Measurements from ENCODE around the gene LRRC66. TPM values are rescaled to one million over a fixed set of nuclear protein-coding genes. Genes with fewer than 3 reads are reported as not detected.

Gene LRRC66
- total and polyA plus RNA-seq, 2 experiments from 2014 or later = 0.24 TPM; not detected in 1

DNA sequence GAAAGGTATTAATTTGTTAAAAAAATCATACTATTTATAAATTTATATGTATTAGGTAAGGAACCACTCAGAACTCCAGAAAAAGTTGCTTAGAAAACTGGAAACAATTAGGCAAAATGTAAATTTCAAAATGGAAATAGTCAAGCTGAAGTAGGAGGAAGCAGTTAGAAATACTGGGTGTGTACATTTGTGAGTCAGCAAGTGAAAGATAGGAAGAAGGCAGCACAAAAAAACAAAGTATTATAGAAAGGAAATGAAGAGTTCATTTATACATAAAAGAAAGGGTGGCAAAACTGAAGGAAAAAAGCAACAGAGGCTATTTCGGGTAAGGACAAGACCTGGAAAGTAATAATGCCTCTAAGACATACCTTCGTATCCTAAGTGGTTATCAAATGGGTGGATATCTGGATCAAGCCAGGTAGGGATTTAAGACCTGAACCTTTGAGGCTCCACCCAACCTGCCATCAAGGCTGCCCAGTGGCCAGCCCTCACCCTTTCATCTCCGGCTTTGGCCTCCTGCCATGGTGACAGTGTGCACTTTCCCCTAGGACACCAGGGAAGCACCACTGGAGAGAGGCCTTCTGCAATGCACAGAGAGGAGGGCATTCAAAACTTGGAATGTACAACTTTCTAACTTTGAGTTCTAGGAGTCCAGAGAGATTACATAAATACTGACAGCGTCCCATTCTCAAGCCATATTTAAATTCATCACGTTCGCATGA lies at the start of gene LRRC66 (continued):
- TF ChIP-seq CREB1 (CRISPR knock-in tag; IDR thresholded peaks at IDR 0.05; ENCODE audit: low read depth) (no peak), JUNB (IDR thresholded peaks at IDR 0.05; ENCODE audit: unreplicated experiment) (no peak), EZH2phosphoT487 (IDR thresholded peaks at IDR 0.05; ENCODE audit: unreplicated experiment) (no peak)

- Mint-ChIP-seq H3K27me3 (ENCODE audit: insufficient read depth, low read depth, poor library complexity) (peaks cover 2% of the 10 kb centered on the region), H3K4me1 (peaks cover 3% of the 10 kb centered on the region; the same call in 2 of the 3 replicates), H3K9me3 (no peaks in the 10 kb centered on the region), H3K27ac (no peak overlapping the region), H3K4me3 (no peak overlapping the region), H3K36me3 (ENCODE audit: low read depth) (no peaks in the 10 kb centered on the region)
- Histone ChIP-seq H3K4me3 (no peak overlapping the region), H3F3A (replicated peaks; ENCODE audit: low read depth) (no peaks in the 10 kb centered on the region), H3K27me3 (ENCODE audit: insufficient read depth) (no peaks in the 10 kb centered on the region), H3K9me2 (ENCODE audit: insufficient read depth) (no peaks in the 10 kb centered on the region; the same call in 1 of the 2 replicates), H2AFZ (no peak overlapping the region), H4K20me1 (replicated peaks; ENCODE audit: insufficient read depth) (no peaks in the 10 kb centered on the region), H3K4me2 (no peak overlapping the region), H3K4me1 (ENCODE audit: insufficient read depth) (no peaks in the 10 kb centered on the region), H3K79me2 (replicated peaks; ENCODE audit: insufficient read depth) (no peaks in the 10 kb centered on the region), H3K27ac (ENCODE audit: low read depth) (no peak overlapping the region), H3K36me3 (ENCODE audit: insufficient read depth) (no peaks in the 10 kb centered on the region)
- TF ChIP-seq EZH2phosphoT487 (IDR thresholded peaks at IDR 0.05; ENCODE audit: unreplicated experiment) (no peak), CTCF (conservative IDR thresholded peaks at IDR 0.05; ENCODE audit: low read depth in 2 of 2) (no peak), CREB1 (CRISPR knock-in tag; IDR thresholded peaks at IDR 0.05; ENCODE audit: low read depth) (no peak), NANOG (IDR thresholded peaks at IDR 0.05; ENCODE audit: borderline replicate concordance) (no peak), EZH2 (IDR thresholded peaks at IDR 0.05; ENCODE audit: low read depth, unreplicated experiment) (no peak), JUNB (IDR thresholded peaks at IDR 0.05; ENCODE audit: unreplicated experiment) (no peak), ZNF114 (CRISPR knock-in tag; IDR thresholded peaks at IDR 0.05) (no peak)
- no peak for DNase-seq (ENCODE audit: low spot score)
- ATAC-seq = no peak
Measured at GRCh38 chr4:52069571-52069970, 49.4 kb upstream of the LRRC66 start.

- Histone ChIP-seq H4K20me1 (replicated peaks; ENCODE audit: insufficient read depth) (no peaks in the 10 kb centered on the region), H3K27me3 (ENCODE audit: insufficient read depth) (no peaks in the 10 kb centered on the region), H3F3A (replicated peaks; ENCODE audit: low read depth) (no peaks in the 10 kb centered on the region), H3K4me3 (no peak overlapping the region), H3K36me3 (ENCODE audit: insufficient read depth) (no peaks in the 10 kb centered on the region), H3K4me2 (no peak overlapping the region), H3K9me2 (ENCODE audit: insufficient read depth) (no peaks in the 10 kb centered on the region; the same call in 1 of the 2 replicates), H3K79me2 (replicated peaks; ENCODE audit: insufficient read depth) (no peaks in the 10 kb centered on the region), H2AFZ (no peak overlapping the region), H3K4me1 (ENCODE audit: insufficient read depth) (no peaks in the 10 kb centered on the region), H3K27ac (ENCODE audit: low read depth) (no peak overlapping the region)
- DNase-seq (ENCODE audit: low spot score) = no peak
- Mint-ChIP-seq H3K36me3 (ENCODE audit: low read depth) (no peaks in the 10 kb centered on the region), H3K9me3 (no peaks in the 10 kb centered on the region), H3K27ac (no peak overlapping the region), H3K27me3 (ENCODE audit: insufficient read depth, low read depth, poor library complexity) (peaks cover 2% of the 10 kb centered on the region), H3K4me1 (peaks cover 2% of the 10 kb centered on the region; the same call in 1 of the 3 replicates), H3K4me3 (no peak overlapping the region)
- no peak for ATAC-seq
- no peak for TF ChIP-seq CTCF (conservative IDR thresholded peaks at IDR 0.05; ENCODE audit: low read depth in 2 of 2)
- TF ChIP-seq EZH2 (IDR thresholded peaks at IDR 0.05; ENCODE audit: low read depth, unreplicated experiment) = no peak
- TF ChIP-seq ZNF331 (CRISPR knock-in tag; IDR thresholded peaks at IDR 0.05; ENCODE audit: low read depth) = no peak
Measured at GRCh38 chr4:52059372-52059771, 39.2 kb upstream of the LRRC66 start.

All from GM23338 (cell line).